Stimulated activated CD4-positive, alpha-beta T cell treated with anti-CD3 and anti-CD28 coated beads, Interleukin-15, amount 100 ng/mL, for 1 hour (primary cell): ENCODE measurements around the gene POLE3.
"Not testable (repeated sequence)": the region's sequence is repeated elsewhere in the genome, so short reads cannot be mapped to it uniquely, and the experiment has no call there.

Experiments used
- DNase-seq, 2 donors: peaks; one replicate each; pipeline ENCODE4 v3.0.0-alpha.2; 2020; ENCODE audit warnings: low read depth in 1 of 2, low spot score in 1 of 2

The POLE3 gene

DNA sequence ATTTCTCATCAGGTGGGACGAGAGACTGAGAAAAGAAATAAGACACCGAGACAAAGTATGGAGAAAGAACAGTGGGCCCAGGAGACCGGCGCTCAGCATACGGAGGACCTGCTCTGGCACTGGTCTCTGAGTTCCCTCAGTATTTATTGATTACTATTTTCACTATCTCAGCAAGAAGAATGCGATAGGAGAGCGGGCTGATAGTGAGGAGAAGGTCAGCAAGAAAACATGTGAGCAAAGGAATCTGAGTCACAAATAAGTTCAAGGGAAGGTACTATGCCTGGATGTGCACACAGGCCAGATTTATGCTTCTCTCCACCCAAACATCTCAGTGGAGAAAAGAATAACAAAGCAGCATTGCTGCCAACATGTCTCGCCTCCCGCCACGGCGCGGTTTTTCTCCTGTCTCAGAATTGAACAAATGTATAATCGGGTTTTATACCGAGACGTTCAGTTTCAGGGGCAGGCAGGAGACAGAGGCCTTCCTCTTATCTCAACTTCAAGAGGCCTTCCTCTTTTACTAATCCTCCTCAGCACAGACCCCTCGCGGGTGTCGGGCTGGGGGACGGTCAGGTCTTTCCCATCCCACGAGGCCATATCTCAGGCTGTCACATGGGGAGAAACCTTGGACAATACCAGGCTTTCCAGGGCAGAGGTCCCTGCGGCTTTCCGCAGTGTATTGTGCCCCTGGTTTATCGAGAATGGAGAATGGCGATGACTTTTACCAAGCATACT, 31.2 kb downstream of the POLE3 start:
- not testable (repeated sequence) for DNase-seq

DNA sequence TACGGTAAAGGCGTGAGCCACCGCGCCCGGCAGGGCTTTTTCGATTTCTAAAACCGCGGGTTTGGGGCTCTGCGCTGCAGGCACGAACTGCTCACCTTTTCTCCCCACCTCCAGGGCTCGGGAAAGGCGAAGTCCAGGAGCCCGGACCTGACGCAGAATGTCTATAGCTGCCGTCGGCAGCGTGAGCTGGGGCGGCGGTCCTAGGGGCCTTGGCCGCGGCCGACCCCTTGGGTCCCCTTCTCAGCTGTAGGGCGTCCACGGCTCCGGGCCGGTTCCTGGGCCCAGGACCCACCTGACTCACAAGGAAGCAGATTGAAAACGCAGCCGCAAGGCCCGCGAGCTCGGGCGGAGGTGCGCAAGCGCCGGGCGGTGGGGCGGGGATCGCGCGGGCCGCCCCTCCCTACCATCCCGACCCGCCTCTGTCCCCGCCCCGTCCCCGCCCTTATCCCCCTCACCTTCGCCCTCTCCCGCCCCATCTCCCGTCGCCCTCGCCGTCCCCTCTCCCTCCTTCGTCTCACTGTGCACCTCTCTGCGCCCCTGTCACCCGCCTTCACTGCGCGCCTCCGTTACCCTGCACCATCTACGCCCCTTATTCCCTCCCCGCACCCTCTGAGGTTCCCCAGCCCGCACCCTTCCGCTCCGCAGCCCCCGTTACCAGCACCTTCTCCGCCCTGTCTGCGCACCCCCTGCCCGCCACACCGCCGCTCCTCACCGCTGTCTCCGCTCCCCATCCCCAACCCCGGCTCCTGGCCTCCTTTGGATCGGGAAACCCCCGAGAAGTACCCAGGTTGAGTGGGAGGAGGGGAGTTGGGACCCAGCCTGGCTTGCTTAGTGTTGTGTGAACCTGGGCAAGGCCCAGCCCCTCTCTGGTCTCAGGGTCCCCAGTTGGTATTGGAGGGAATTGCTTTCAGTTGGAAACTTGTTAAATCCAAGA, 33.6 kb downstream of the POLE3 start, which contains the start of gene HDHD3:
Gene HDHD3 (minus strand): TSS at position 353 of the 934 bp plus-strand sequence. CDS start 2,632 bp downstream, outside the sequence.
- peak; percentile 49 to 68 for DNase-seq

DNA sequence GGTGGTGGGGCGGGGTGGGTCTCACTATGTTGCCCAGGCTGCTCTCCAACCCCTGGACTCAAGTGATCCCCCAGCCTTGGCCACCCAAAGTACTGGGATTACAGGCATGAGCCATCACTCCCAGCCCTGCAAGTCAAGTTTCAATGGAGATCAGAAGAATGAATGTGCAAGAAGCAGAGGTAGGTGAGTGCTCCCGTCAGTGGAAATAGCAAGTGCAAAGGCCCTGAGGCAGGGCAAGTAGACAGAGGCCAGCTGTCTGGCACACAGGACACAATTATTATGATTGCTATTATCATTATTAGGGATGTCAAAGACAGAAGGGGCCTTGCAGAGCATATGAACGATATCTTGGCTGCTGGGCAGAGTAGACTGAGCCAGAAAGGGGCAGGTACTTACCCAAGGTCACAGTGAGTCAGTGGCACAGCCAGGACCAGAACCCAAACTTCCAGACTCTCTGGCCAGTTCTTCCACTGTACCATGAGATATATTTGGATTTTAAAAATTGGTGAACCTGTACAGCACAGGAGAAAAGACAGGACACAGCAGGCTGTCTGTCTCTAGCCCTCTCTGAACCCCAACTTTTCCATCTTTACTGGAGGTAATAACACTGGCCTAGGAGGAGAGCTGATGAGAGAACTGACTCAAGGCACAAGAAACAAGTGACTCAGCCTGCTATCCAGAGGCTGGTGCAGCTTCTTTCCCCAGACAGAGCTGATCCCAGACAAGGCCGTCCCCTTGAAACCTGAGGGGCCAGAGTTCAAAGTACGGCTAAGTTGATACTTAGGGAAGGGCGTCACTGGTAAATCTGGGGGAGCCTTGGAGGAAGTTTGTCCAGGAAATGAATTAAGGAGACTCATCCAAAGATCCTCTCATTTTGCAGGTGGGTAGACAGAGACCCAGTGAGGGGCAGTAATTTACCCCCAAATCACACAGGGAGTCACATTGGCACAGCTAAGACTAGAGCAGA, 35.1 kb downstream of the POLE3 start:
- no peak for DNase-seq

DNA sequence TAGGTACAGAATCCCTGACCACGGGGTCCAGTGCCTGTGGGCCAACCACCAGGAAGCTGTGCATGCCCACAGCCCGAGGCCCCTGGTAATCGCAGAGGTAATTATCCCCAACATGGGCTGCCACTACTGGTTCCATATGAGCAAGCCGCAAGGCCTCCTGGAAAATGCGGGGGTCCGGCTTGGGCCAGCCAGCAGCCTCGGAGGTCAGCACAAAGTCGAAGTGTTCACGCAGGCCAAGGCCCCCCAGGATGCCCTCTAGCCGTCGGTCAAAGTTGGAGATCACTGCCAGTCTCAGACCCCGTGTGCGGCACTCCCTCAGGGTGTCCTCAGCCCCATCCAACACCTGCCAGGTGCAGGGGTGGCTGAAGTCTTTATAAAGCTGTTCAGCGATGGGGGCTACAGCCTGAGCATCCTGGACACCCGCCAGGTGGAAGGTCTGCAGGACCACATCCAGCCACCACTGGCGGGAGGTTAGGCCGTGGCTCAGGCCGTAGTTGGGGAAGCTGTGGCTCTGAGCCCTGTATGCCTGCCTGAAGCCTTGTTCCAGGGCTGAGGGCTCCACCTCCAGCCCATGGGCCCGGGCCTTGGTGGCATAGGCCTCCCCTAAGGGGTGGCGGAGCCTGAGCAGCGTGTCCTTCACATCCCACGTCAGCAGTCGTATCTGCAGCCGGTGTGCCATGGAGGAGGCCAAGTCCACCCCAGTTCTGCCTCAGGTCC, 36.6 kb downstream of the POLE3 start:
- DNase-seq: no peak

DNA sequence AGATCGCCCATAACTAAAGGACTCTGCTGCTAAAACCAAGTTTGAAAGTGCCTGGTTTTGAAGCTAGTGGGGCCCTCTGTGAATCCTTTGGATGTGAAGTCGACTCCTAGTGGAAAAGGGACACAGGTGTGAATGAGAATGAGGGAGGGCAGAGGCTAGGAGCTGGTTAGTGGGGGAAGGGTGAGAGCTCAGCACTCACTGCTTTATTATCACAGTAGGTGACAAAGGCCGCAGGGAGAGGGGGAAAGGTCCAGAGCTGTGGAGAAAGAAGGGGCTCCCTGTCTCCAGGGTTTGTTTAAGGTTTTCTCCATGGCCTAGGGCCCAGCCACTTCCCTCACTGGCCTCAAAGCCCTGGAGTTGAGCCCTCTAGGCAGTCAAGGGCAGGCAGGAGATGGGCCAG, 37.2 kb downstream of the POLE3 start:
- no peak for DNase-seq

DNA sequence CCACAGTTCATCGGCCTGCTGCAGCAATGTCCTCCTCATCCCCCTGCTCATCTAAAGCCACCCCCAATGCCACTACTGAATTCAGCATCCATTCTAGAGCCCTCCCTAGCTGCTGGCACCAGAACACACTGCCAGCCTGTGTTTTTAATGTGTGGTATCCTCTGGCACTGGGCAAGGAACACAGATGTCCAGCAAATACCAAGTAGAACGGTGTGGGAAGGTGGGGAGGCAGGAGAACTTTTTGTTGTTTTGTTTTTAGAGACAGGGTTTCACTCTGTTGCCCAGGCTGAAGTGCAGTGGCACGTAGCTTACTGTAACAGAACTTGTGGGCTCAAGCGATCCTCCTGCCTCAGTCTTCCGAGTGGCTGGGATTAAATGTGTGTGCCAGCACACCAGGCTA, 38.4 kb downstream of the POLE3 start:
- DNase-seq: no peak

DNA sequence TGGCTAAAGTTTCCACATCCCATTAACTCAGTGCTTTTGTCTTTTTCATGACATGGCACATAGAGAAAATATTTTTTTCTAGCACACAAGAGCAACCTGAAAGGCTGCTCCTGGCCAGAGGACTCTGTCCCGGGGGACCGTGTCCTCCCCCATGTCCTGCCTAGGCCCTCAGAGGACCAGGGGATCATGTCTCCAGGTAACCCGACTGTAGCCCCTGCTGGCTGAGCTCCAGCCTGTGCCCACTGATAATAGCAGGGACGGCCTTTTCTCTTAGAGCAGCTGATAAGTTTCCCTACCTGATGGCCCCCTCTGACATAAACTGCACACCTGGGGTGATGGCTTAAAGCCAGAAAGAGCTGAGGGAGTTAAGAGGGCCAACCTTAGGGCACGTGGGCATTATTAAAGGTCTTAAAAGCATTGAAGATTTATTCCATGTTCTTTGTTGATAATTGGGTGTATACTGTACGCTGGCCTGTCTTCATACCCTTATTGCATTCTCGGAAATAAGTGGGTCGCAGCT, 39.6 kb downstream of the POLE3 start:
- no peak for DNase-seq

DNA sequence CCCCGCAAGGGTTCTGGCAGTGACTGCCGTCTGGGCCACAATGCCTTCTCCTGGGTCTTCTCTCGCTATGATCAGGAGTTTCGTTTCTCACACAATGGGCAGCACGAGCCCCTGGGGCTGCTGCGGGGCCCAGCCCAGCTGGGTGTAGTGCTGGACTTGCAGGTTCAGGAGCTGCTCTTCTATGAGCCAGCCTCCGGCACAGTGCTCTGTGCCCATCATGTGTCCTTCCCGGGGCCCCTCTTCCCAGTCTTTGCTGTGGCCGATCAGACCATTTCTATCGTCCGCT, 40.7 kb downstream of the POLE3 start:
- DNase-seq: no peak

DNA sequence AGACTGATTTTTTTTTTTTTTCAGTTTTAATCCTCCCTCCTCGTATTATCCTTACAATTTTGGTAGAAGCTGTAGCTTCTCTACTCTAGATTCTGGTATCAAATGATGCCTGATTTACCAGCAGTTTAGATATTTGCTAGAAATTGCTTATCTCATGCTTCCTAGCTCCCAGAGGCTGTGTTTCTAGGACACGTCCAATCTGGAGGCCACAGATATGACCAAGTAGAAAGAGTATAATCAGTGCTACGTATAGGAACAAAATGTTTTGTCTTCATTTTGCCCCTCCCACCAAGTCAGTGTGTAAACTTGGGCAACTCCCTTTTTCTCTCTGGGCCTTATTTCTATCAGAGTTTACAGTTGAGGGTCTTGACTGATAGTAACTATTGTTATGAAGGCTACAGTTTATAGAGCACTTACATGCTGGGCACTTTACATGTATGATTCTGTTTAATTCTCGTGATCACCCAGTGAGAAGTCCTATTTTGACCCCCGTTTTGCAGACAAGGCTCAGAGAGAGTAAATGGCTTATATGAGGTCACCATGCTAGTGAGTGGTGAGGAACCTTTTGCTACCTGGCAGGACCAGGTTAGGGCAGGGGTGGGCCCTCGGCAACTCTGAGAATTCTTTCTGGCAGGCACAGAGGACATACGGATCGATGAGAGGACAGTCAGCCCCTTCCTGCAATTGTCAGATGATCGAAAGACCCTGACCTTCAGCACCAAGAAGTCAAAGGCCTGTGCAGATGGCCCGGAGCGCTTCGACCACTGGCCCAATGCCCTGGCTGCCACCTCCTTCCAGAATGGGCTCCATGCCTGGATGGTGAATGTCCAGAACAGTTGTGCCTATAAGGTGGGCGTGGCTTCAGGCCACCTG, 41.3 kb downstream of the POLE3 start:
- no peak for DNase-seq

DNA sequence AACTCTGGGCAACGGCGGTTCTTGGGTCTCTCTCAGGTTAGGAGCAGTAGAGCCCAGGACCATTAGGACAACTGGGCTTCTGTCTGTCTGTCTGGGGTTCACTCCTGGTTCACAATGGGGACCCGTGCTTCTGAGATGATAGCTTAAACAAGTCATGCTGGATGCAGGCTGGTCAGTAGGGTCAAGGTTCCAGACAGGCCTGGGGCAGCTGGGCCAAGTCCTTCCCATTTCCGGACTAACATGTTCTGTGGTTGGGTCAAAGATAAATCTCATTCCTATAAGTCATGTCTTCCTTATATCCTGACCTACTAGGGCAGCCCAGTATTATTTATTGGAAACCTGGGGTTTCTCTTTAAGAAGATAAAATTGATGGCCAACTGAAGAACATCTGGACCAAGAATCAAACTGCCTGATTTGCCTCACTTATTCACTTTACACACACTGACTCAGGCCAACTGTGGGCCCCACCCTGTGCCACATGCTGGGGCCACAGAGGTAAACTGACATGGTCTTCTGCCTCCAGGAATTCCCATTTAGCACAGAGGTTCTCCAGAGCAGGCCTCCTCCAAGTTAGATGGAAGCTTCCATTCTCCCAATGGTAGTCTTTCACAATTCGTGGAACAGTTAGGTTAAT, 42.0 kb downstream of the POLE3 start:
- no peak for DNase-seq

DNA sequence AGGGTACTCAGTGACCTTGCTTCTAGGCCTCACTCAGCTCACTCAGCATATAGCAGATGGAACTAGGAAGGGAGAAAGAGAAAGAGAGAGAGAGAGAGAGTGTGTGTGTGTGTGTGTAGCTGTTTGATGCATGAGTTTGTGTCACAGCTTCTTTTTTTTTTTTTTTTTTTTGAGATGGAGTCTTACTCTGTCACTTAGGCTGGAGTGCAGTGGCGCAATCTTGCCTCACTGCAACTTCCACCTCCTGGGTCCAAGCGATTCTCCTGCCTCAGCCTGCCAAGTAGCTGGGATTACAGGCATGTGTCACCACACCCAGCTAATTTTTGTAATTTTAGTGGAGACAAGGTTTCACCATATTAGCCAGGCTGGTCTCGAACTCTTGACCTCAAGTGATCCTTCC, 44.8 kb downstream of the POLE3 start:
- not testable (repeated sequence) for DNase-seq

DNA sequence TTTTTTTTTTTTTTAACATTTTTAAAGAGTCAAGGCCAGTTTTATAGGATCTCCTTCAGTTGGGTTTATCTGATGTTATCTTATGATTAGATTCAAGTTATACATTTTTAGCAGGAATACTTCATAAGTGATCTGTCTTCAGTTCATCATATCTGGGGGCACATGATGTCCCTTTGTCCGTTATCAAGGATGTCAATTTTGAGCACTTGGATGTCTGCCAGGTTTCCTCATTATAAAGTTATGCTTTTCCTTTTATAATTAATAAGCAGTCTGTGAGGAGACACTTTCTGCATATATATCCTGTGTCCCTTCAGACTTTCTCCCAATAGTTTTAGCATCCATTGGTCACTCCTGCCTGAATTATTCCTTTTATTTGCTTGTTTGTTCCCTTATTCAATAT, 45.5 kb downstream of the POLE3 start:
- no peak for DNase-seq

DNA sequence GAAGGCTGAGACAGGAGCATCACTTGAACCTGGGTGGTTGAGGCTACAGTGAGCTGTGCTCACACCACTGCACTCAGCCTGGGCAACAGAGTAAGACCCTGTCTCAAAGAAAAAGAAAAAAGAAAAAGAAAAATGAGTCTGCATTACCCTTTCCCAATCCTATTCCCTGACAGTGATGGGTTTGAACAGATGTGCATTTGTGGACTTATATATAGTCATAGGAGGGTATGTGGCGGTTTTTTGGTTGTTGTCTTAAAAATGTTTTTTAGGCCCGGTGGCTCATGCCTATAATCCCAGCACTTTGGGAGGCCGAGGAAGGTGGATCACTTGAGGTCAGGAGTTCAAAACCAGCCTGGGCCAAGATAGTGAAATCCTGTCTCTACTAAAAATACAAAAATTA, 47.1 kb downstream of the POLE3 start:
- DNase-seq: no peak

DNA sequence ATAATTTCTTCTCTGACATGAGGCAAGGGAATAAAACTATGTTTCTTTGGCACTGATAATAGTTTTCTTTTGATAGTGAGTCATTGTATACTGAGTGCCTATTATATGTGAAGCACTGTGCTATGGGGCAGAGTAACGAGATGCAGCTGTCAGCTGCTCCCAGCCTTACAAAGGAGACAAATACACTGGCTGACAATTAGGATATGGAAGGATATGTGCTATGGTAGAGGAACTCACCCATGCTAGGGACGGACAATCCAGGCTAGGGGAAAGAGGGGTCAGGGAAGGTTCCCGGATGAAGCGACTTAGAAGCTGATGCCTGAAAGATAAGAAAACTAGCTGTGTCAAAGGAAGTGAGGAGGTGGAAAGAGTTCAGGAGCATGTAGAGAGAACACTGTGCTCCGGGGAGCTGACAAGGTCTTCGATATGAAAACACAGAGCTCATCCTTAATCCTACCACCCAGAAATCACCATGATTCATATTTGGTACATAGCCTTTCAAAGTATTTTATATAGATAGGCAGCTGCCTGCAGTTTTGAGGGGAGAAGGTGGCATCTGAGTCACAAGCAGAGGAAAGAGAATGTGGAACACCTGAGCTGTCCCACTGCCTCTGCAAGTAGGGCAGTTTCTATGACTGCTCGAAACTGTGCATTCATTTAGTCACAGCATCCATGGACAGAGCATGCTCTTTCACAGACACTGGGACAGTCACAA, 49.0 kb downstream of the POLE3 start:
- DNase-seq: no peak

DNA sequence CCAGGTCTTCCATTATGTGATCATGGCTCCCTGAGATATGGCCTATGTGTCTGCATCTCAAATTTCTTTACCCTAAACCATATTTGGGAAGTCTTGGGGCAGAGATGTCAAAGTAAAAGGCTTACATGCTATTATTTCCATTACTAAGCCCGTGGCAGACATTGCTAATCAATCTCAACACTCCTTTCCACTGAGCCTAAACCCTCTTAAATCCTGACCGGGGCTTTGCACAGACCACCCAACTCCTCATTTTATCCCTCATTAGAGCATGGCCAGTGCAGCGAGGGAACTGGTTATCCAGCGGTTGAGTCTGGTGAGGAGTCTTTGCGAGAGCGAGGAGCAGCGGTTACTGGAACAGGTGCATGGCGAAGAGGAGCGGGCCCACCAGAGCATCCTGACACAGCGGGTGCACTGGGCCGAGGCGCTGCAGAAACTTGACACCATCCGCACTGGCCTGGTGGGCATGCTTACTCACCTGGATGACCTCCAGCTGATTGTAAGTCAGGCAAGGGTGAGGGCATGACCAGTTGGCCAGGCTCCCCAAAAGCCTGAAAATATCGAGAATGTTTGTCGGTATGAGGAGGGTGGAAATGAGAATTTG, 50.1 kb downstream of the POLE3 start:
- no peak for DNase-seq

DNA sequence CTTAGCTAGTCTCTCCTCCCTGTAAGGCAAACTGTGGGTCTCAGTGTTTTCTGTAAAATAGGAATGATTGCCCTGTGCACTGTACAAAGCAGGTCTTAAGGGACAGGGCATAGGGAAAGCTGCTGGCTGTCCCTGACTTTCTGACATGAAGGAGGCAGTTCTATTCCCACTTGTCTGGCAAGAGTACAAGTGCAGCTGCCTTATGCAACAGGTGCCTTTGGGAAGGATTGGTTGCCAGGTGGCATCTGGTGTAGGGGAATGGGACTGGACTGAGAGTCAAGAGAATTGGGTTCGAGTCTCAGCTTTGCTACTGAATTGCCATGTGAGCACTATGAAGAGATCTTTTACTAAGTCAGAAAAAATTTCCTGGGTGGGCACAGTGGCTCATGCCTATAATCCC, 51.1 kb downstream of the POLE3 start:
- DNase-seq: no peak
